CD4-positive, alpha-beta T cell (primary cell): Measurements from ENCODE around the gene GRM5. TPM values are rescaled to one million over a fixed set of nuclear protein-coding genes. Genes with fewer than 3 reads are reported as not detected.

Experiments
- ATAC-seq: fragments of 200-7000 bp; cut with Tn5 transposase; one replicate; pipeline ENCODE4 v1.10.0; 2022; ENCODE audit warnings: mild to moderate bottlenecking; ENCODE audit not compliant: poor library complexity
- CTCF ChIA-PET: fragments of 350-600 bp; sonication (Branson Sonifier 250); formaldehyde crosslinking; loops from one replicate; lab custom pipeline; 2021; ENCODE audit warnings: antibody characterized with exemption, inconsistent platforms; lab: Charles Lee
- POLR2A ChIA-PET: fragments of 350-600 bp; sonication (Branson Sonifier 250); formaldehyde crosslinking; loops from one replicate; lab custom pipeline; 2021; ENCODE audit warnings: antibody characterized with exemption, inconsistent platforms; lab: Charles Lee
- DNase-seq, 14 experiments: peaks; one replicate each; pipeline ENCODE4 v3.0.0-alpha.2; 2013 to 2020; ENCODE audit warnings: mixed read lengths in 2 of 14
- H3K27ac ChIP-seq, 2 donors: one replicate each; pipeline versions ENCODE4 v1.5.1 to v1.7.0; 2013; ENCODE audit warnings: low read length in 2 of 2, low read depth in 1 of 2, mild to moderate bottlenecking in 1 of 2
- H3K27me3 ChIP-seq, 2 experiments: 1 replicate in 1 of 2; 2 replicates in 1 of 2; pipeline versions ENCODE4 v1.6.1 to v1.7.0; 2013; ENCODE audit warnings: low read length in 2 of 2, control low read depth in 1 of 2, mild to moderate bottlenecking in 1 of 2, moderate library complexity in 1 of 2; ENCODE audit not compliant: insufficient read depth in 2 of 2, control insufficient read depth in 1 of 2
- H3K36me3 ChIP-seq: one replicate; pipeline ENCODE4 v1.6.1; 2013; ENCODE audit warnings: low read length, control low read depth; ENCODE audit not compliant: insufficient read depth
- H3K4me1 ChIP-seq: one replicate; pipeline ENCODE4 v1.6.1; 2013; ENCODE audit warnings: low read length, control low read depth; ENCODE audit not compliant: insufficient read depth
- H3K4me3 ChIP-seq: one replicate; pipeline ENCODE4 v1.5.1; 2013; ENCODE audit warnings: mild to moderate bottlenecking, low read length, moderate library complexity
- H3K9me3 ChIP-seq, 2 experiments: 1 replicate in 1 of 2; 2 replicates in 1 of 2; pipeline versions ENCODE4 v1.6.1 to v1.7.0; 2013; ENCODE audit warnings: low read length in 2 of 2, mild to moderate bottlenecking in 2 of 2, control low read depth in 1 of 2, moderate library complexity in 1 of 2; ENCODE audit not compliant: control insufficient read depth in 1 of 2, insufficient read depth in 1 of 2
- H3K27ac Mint-ChIP-seq: one replicate; pipeline ENCODE4 v1.8.0; 2020; ENCODE audit warnings: mixed read lengths
- H3K27me3 Mint-ChIP-seq: one replicate; pipeline ENCODE4 v1.8.0; 2021; ENCODE audit warnings: mixed read lengths
- H3K36me3 Mint-ChIP-seq: one replicate; pipeline ENCODE4 v1.8.0; 2021; ENCODE audit warnings: low read depth, mixed read lengths
- H3K4me1 Mint-ChIP-seq: one replicate; pipeline ENCODE4 v1.8.0; 2021; ENCODE audit warnings: low read depth, mixed read lengths
- H3K4me3 Mint-ChIP-seq: one replicate; pipeline ENCODE4 v1.8.0; 2020; ENCODE audit warnings: mild to moderate bottlenecking, mixed read lengths
- H3K9me3 Mint-ChIP-seq: one replicate; pipeline ENCODE4 v1.8.0; 2020; ENCODE audit warnings: mixed read lengths
- intact Hi-C, 2 experiments: fragments of 100-400 bp; cut with DNase I in 1 of 2; cut with micrococcal nuclease in 1 of 2; formaldehyde crosslinking; loops; one replicate each; pipeline versions ENCODE4 v1.15.1 to v1.9.0; 2023 to 2025; cut with DNase I, micrococcal nuclease
- total RNA-seq, 174 experiments: library from RNA in 2 of 174; stranded (reverse) in 2 of 174; gene quantifications; one replicate each; pipeline ENCODE4 v1.2.3 and lab custom pipeline; 2021 to 2026
- TF ChIP-seq, protein P1 (sequence below): fragments of 200-600 bp; IDR thresholded peaks from one replicate; pipeline ENCODE4 v1.8.0; 2022; ENCODE audit warnings: antibody characterized with exemption, mild to moderate bottlenecking

GRM5 gene
- total RNA-seq, 2 experiments from 2014 or later, result not detected

DNA sequence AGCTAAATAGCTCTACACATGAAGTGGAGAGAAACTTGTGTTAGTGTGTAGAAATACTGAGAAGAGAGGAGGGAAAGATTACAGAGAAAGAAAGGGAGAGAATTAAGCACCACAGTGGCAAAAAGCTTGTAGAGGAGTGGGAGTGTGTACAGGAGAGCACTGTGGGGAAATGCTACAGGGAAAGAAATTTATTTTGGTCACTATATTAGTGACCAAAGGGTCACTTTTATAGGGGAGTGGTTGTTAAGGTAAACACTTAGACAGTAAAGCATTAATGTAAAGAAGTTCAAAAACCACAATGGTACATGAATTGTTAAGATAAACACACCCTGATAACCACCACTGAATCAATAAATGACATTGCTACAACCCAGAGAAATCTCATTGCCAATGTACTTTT, 421.1 kb downstream of the GRM5 start:
- no peaks in the 10 kb centered on the region for H3K9me3 ChIP-seq
- TF ChIP-seq, protein P1, sequence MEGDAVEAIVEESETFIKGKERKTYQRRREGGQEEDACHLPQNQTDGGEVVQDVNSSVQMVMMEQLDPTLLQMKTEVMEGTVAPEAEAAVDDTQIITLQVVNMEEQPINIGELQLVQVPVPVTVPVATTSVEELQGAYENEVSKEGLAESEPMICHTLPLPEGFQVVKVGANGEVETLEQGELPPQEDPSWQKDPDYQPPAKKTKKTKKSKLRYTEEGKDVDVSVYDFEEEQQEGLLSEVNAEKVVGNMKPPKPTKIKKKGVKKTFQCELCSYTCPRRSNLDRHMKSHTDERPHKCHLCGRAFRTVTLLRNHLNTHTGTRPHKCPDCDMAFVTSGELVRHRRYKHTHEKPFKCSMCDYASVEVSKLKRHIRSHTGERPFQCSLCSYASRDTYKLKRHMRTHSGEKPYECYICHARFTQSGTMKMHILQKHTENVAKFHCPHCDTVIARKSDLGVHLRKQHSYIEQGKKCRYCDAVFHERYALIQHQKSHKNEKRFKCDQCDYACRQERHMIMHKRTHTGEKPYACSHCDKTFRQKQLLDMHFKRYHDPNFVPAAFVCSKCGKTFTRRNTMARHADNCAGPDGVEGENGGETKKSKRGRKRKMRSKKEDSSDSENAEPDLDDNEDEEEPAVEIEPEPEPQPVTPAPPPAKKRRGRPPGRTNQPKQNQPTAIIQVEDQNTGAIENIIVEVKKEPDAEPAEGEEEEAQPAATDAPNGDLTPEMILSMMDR, result no peak
- H3K27me3 ChIP-seq, result no peaks in the 10 kb centered on the region
- H3K4me3 ChIP-seq, result no peak overlapping the region
- ATAC-seq (no peak), DNase-seq (no peak)
- intact Hi-C loops, result no loop called here
- Mint-ChIP-seq H3K27ac (no peak overlapping the region), H3K4me1 (no peaks in the 10 kb centered on the region), H3K4me3 (no peak overlapping the region), H3K36me3 (no peaks in the 10 kb centered on the region), H3K27me3 (no peaks in the 10 kb centered on the region), H3K9me3 (peaks cover 6% of the 10 kb centered on the region)
- ChIA-PET CTCF (no interaction called here), POLR2A (no interaction called here)
- no peaks in the 10 kb centered on the region for H3K4me1 ChIP-seq
- H3K27ac ChIP-seq, result no peak overlapping the region
- H3K36me3 ChIP-seq, result no peaks in the 10 kb centered on the region

DNA sequence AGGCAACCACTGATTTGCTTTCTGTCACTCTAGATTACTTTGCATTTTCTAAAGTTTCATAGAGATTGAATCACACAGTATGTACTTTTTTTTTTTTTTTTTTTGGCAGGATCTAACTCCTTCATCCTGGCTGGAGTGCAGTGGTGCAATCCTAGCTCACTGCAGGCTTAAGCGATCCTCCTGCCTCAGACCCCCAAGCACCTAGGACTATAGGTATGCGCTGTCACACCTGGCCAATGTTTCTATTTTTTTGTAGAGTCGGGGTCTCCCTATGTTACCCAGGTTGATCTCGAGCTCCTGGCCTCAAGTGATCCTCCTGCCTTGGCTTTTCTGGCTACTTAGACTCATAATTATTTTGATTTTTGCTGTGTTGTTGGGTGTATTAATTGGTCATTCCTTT, 433.6 kb downstream of the GRM5 start:
- no peak overlapping the region for H3K4me3 Mint-ChIP-seq
- no peak overlapping the region for H3K27ac ChIP-seq
- no peak overlapping the region for H3K4me3 ChIP-seq
- TF ChIP-seq, protein P1, result no peak
- no peak for ATAC-seq
- H3K27me3 ChIP-seq, result no peaks in the 10 kb centered on the region
- no peak for DNase-seq
- ChIA-PET POLR2A (no interaction called here), CTCF (no interaction called here)
- no peaks in the 10 kb centered on the region for H3K9me3 Mint-ChIP-seq
- no peaks in the 10 kb centered on the region for H3K4me1 ChIP-seq
- no peaks in the 10 kb centered on the region for H3K4me1 Mint-ChIP-seq
- H3K36me3 Mint-ChIP-seq, result no peaks in the 10 kb centered on the region
- H3K36me3 ChIP-seq, result no peaks in the 10 kb centered on the region
- H3K27me3 Mint-ChIP-seq, result no peaks in the 10 kb centered on the region
- no peaks in the 10 kb centered on the region for H3K9me3 ChIP-seq
- intact Hi-C loops, result no loop called here
- no peak overlapping the region for H3K27ac Mint-ChIP-seq

DNA sequence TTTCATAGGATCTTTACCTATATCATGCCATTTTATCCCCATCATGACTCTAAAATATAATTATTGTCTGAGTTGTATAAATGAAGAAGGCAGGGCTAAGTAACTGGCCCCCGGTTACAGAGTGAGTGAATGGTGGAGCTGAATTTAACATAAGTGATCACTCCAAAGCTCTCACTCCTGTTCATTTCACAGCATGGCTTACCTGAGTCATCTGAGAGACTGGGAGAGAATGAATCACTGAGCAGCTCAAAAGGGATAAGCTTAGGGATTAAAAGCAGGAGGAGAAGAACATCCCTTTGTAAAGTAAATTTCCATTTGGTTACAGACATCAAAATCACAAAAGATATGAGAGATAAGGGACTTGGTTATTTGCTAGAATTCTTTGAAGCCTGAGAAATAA, 434.3 kb downstream of the GRM5 start:
- no peaks in the 10 kb centered on the region for H3K4me1 Mint-ChIP-seq
- intact Hi-C loops, result no loop called here

More for the DNA sequence above, 434.3 kb downstream of the GRM5 start:
- TF ChIP-seq, protein P1, result no peak
- no peak overlapping the region for H3K4me3 ChIP-seq
- no peak overlapping the region for H3K4me3 Mint-ChIP-seq
- no peaks in the 10 kb centered on the region for H3K9me3 ChIP-seq
- CTCF ChIA-PET, result no interaction called here
- no peaks in the 10 kb centered on the region for H3K4me1 ChIP-seq
- DNase-seq (no peak), ATAC-seq (no peak)
- POLR2A ChIA-PET, result no interaction called here
- H3K27me3 Mint-ChIP-seq, result no peaks in the 10 kb centered on the region
- H3K27me3 ChIP-seq, result no peaks in the 10 kb centered on the region
- no peaks in the 10 kb centered on the region for H3K36me3 ChIP-seq
- H3K36me3 Mint-ChIP-seq, result no peaks in the 10 kb centered on the region
- H3K27ac ChIP-seq, result no peak overlapping the region
- no peaks in the 10 kb centered on the region for H3K9me3 Mint-ChIP-seq
- no peak overlapping the region for H3K27ac Mint-ChIP-seq
